Measurements from ENCODE around the gene NTRK3.

NTRK3 gene

DNA sequence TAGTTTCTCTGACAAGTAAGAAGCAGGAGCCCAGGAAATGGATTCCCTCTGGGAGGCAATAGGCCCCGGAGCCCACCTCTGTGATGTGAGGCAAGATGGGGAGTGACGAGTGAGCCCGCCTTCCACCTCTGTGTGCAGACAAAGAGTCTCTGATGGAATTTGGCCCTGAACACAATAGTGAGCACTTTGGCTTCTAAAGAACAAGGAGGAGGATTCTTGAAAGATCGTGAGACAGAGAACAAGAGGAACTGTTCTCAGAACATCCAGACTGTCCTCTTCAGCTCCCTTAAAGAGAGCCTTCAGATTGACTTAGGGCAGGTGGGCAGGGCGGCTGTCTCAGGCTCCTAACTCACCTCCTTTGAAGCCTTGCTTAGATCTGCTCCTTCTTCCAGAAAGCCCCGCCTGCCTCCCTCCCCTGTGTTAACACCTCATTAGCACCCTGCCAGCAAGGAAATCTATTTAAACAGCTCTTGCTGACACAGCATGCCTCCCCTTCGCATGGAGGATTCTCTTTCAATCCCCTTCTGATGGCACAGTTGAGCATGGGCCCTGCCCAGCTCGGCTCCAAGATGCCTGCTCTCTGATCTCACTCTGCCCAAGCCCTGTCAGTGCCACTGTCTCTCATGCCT, 430.3 kb downstream of the NTRK3 start:
- DNase-seq (ENCODE audit: low read depth in 2 of 2) = no peak

DNA sequence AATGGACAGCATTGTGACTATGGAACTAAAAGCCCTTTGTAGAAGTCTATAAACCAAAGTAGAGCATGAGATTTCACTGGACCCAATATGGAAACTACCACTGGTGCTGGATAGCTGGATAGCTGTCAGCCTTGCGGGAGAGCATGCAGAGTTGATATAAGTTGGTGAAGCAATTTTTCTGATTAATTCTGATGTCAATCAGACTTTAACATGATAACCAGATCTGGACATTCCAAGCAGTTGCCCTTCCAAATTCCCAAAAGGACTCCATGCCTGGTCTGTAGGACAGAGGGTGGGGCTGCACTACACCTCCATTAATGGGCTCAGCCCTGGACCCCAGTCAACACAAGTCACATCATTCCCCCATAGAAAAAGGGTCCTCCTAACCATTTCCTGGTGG, 437.8 kb downstream of the NTRK3 start:
- DNase-seq (ENCODE audit: low read depth in 2 of 2) = no peak

DNA sequence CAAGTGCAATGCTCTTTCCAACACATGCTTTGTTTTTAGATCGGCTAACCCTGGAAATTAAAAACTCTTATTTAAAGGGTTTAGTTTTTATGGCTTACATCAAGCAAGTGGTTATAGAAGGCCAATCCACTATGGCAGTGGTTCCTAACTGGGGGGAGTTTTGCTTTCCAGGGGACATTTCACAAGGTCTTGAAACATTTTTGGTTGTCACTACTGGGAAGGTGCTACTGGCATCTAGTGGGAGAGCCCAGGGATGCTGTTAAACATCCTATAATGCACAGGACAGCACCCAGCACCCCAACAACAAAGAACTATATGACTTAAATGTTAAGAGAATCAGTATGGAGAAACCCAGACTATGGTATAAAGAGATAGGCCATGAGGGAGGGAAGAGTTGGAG, 439.0 kb downstream of the NTRK3 start:
- no peak for DNase-seq (ENCODE audit: low read depth in 2 of 2)

- DNase-seq (ENCODE audit: low read depth in 2 of 2) = no peak
These were observed 439.7 kb downstream of the NTRK3 start for GRCh38 chr15:87816811-87817210.

DNA sequence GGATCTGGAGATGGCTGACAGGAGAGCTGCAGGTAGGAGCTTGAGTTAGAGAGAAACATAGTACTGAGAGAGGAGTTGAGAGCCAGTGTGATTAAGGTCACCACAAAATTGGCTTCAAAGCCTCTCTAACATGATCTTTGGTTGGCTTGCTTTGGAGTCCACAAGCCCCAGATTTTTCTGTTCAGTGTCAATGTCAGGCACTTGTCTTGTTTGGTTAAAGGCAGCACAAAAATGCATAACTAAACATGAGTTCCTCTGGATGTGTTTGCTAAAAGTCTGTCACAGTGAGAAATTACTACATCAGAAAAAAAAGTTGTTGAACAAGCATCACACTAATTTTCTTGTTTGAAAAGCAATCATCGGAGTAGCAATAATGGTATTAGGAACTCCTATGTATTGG, 440.5 kb downstream of the NTRK3 start:
- no peak for DNase-seq (ENCODE audit: low read depth in 2 of 2)

Data from activated CD4-positive, alpha-beta T cell treated with anti-CD3 and anti-CD28 coated beads for 24 hours (primary cell).